DMS53 (cell line): ENCODE results near the gene ANKRD2.
A peak's percentile ranks its signal among the peaks of the same experiment; 100 is the strongest.
"Not testable (repeated sequence)": the region's sequence is repeated elsewhere in the genome, so short reads cannot be mapped to it uniquely, and the experiment has no call there.

Source experiments
- DNase-seq: peaks from one replicate; lab custom pipeline; 2025; lab: John Stamatoyannopoulos, UW

The ANKRD2 gene

GRCh38 chr10:97546456-97547270 lies 25.9 kb upstream of the ANKRD2 start:
- DNase-seq: no peak

- no peak for DNase-seq
Measured at GRCh38 chr10:97547271-97547600, 25.3 kb upstream of the ANKRD2 start.

DNA sequence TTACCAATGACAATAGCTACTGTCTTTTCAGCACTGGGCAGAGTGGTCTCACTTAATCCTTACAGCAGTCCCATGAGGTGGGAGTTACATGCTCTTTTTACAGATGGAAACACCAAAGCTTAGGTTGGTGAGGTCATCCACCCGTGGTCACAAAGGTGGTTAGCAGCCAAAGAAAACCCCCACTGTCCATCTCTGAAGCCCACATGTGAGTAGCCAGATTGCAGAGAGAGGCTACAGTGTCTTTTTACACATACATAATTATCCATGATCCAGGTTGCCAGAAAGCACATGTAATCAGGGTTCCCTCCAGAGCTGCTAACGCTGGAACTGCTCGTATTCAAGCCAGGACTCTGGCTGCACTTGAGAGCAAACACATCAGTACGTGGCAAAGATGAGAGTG lies 24.6 kb upstream of the ANKRD2 start:
- no peak for DNase-seq

DNA sequence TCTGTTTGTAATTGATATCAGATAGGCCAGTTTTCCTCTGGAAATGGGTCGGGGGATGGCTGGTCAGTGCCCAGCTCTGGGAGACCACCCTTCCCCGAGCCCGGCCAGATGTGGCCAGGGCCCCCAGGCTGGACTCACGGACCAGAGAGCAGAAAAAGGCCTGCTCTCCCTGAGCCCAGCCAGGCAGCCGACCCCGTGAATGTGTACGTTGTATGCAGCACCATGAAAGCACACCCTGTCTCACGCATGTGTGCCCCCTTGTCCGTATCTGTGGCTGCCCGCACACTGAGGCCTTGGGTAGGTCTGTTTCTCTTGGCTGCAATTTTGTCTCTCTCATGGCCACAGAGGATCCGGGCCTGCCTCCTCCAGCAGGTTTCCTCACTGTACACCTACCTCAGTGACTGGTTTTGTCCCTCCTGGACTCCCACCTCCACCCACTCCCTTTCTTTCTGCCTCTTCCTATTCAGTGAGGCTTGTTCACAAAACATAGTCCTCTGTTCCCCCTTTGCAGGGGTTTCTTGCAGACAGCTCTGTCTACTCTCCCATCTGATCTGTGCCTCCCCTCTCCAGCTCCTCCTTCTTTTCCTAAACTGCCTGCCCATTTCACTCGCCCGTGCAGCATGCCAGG lies 23.6 kb upstream of the ANKRD2 start:
- no peak for DNase-seq

DNA sequence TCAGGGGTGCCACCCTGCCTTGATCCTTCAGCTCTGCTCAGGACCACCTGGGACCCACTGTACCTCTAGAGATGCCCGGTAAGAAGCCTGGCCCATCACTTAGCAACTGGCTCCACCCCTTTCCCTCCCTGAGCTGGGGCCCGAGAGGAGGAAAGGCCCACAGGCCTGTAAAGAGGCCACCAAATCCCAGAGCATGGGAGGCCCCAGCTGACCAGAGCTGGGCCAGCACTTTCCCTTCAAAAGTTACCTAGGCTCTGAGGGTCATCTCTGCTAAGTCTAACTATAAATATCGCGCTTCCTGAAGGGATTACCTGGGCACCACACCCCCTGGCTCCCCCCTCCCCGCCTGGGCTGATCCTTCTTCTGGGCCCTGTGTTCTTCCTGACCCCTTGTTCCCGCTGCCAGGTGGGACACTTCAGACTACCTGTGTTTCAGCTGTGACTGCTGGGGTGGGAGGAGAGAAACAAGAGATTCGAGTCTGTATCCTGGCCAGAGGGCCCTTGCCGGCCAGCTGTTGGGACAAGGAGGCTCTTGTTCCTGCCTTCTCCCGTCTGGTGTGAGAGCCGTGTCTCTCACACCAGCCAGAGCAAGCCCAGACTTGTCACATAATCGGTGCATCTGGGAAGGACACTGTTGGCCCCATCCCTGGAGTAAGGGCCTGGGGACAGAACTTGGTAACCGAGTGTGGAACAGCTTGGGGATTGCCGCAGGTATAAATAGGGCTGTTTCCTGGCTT lies 22.8 kb upstream of the ANKRD2 start:
- DNase-seq: peak; percentile 87

GRCh38 chr10:97550336-97551149 lies 22.0 kb upstream of the ANKRD2 start:
- DNase-seq: peak; percentile 36

DNA sequence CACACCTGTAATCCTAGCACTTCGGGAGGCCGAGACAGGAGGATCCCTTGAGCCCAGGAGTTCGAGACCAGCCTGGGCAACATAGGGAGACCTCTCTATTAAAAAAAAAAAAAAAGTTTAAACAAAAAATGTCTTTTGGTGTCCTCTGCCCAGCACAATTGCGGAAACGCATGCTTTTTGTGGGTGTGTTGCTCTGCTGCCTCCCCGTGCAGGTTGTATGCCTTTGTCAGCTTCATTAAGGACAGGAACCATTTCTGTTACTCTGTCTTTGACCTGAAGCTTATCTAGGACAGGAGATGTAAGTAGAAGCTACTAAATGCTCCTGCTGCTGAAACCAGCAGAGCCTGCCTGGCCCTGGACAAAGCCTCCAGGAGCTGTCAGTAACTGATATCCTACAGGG lies 21.3 kb upstream of the ANKRD2 start:
- no peak for DNase-seq

- DNase-seq: peak; percentile 92
Measured at GRCh38 chr10:97553575-97554031, 19.0 kb upstream of the ANKRD2 start.

DNA sequence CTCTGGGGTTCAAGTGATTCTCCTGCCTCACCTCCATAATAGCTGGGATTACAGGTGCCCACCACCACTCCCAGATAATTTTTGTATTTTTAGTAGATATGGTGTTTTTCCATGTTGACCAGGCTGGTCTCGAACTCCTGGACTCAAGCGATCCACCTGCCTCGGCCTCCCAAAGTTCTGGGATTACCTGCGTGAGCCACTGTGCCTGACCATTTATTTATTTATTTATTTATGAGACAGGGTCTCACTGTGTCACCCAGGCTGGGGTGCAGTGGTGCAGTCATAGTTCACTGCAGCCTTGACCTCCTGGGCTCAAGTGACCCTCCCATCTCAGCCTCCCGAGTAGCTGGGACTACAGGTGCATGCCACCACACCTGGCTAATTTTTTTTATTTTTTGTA lies 18.2 kb upstream of the ANKRD2 start:
- DNase-seq: not testable (repeated sequence)

DNA sequence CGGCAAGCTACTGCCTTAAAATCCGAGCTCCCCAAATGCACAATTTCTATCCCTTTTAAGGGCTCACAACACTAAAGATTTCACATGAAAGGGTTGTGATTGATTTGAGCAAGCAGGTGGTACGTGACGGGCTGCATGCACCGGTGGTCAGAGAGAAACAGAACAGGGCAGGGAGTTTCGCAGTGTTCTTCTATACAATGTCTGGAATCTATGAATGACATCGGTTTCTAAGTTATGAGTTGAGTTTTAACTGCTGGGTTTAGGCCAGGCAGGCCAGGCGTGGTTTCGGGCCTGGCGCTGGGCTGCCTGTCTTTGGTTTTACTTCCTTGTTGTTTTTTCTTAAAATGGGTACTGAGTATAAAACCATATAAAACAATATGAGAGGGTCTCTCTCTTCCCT lies 17.0 kb upstream of the ANKRD2 start:
- not testable (repeated sequence) for DNase-seq

GRCh38 chr10:97560731-97561381 lies 11.7 kb upstream of the ANKRD2 start:
- DNase-seq: not testable (repeated sequence)

DNA sequence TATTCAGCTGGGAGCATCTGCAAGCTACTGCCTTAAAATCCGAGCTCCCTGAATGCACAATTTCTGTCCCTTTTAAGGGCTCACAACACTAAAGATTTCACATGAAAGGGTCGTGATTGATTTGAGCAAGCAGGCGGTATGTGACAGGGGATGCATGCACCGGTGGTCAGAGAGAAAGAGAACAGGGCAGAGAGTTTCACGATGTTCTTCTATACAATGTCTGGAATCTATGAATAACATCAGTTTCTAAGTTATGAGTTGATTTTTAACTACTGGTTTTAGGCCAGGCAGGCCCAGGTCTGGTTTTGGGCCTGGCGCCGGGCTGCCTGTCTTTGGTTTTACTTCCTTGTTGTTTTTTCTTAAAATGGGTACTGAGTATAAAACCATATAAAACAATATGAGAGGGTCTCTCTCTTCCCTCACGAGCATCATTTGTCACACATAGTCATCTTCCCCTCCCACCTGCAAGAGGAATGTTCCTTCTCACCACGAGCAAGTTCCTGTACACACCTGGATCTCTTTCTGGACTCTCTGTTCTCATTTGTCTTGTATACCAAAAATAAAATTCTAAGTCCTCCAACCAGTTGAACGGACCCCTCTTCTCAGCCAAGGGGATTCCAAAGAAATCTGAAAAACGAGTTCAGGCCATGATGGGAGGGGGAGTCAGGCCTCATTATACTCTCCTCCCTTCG lies 11.0 kb upstream of the ANKRD2 start:
- DNase-seq: not testable (repeated sequence)

DNA sequence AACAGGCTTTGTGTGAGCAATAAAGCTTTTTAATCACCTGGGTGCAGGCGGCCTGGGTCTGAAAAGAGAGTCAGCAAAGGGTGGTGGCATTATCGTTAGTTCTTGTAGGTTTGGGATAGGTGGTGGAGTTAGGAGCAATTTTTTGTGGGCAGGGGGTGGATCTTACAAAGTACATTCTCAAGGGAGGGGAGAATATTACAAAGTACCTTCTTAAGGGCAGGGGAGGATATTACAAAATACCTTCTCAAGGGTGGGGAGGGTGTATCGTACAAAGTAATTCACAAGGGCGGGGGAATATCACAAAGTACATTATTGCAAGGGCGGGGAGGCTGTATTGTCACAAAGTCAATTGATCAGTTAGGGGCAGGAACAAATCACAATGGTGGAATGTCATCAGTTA lies 10.2 kb upstream of the ANKRD2 start:
- not testable (repeated sequence) for DNase-seq

DNA sequence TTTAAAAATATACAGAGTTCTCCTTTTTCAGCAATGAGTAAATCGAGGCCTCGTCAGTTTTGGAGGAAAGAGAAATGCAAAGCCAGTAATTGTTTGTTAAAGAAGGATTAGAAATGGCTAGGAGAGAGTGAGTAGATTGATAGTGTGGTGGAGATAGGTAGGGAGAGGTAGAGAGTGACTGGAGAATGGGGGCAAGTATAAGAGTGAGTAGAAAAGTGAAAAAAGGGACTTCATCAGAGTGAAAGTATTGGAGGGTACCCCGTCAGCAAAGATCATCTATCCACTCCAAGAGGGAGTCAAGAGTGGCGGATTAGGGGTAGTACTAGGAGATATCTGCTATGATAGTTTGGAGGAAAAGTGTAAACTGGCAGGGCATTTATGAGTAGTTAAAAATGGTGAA lies 9.2 kb upstream of the ANKRD2 start:
- no peak for DNase-seq

DNA sequence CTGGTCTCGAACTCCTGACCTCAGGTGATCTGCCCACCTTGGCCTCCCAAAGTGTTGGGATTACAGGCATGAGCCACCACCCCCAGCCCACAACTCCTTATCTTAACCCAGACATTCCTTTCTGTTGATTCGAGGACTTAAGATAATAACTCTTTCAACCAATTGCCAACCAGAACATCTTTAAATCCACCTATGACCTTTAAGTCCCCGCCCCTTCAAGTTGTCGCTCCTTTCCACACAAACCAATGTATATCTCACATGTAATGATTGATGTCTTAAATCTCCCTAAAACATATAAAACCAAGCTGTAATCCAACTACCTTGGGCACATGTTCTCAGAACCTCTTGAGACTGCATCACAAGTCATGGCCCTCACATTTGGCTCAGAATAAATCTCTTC lies 7.8 kb upstream of the ANKRD2 start:
- no peak for DNase-seq

- no peak for DNase-seq
Measured at GRCh38 chr10:97566336-97566996, 6.1 kb upstream of the ANKRD2 start.

- no peak for DNase-seq
Measured at GRCh38 chr10:97567891-97568290, 4.7 kb upstream of the ANKRD2 start.

GRCh38 chr10:97570146-97570788 lies 2.3 kb upstream of the ANKRD2 start:
- DNase-seq: no peak

DNA sequence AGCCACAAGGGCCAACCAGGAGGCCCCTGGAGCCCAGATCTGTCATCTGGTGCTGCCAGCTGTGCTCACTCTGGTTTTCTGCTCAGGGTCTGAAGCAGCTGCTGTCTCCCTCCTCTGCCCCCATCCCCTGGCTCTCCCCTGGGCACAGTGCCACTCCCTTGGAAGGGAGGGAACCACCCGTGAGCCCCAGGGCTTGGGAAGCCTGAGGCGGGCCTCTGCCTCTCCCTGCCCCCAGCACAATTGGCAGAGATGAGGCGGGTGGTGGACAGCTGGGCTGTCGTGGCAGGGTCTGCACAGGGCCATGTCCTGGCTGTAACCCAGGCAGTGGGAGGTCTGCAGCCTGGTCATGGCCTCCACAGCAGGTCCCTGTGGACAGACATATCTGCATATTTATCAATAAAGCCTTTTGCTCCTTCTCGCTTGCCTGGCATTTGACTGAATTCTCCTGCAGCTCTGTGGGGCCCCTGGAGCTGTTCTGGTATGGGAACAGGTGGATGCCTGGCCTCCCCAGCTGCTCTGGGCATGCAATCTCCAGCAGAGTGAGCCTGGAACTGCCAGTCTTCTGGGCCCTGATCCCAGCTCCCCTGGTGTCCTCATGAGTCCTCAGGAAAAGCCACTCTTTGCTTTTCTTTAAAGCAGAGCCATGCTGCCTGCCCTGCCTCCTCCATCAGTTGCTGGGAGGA lies 1.6 kb upstream of the ANKRD2 start:
- DNase-seq: no peak
